Astrocyte of the spinal cord (primary cell): ENCODE results near the gene HDAC4.
A peak's percentile ranks its signal among the peaks of the same experiment; 100 is the strongest.

ENCODE experiments used
- DNase-seq: peaks from one replicate; pipeline ENCODE4 v3.0.0; 2011; ENCODE audit warnings: low read depth, low spot score
- H3K4me3 ChIP-seq: 2 replicates; pipeline ENCODE4 v1.5.1; 2011; ENCODE audit warnings: low read depth, mild to moderate bottlenecking, low read length, moderate library complexity
- in situ Hi-C: cut with HindIII; loops from 2 replicates; pipeline ENCODE4 v1.10.0; 2017; ENCODE audit warnings: low sequenced_read_pairs
- TF ChIP-seq, protein P1 (sequence below): IDR thresholded peaks from 2 replicates; pipeline ENCODE4 v1.5.1; 2012; ENCODE audit warnings: low read depth, mild to moderate bottlenecking, low read length, inconsistent platforms

The HDAC4 gene

DNA sequence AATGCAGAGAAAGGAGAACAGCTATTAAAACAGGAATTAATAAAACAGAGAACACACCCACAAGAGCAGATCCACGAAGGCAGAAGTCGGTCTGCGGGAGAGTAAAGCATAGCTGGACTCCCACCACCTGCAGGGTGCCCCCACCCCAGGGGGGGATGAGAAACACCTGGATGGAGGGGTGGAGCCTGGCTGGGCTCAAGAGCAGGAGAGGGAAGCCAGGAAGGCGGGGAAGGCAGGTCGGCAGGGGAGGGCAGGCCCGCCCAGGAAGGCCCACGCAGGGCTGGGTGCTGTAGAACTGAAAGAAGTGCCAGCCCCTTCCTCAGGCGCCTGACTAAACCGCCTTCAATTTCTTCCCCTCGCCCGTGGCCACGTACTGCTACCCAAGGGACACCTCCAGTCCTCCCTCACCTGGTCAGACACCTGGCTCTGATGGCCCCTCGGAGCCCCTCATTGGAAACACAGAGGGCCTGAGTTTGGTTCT is 175.4 kb downstream of the HDAC4 start:
- in situ Hi-C loops: no loop called here
- DNase-seq: no peak
- TF ChIP-seq, protein P1, sequence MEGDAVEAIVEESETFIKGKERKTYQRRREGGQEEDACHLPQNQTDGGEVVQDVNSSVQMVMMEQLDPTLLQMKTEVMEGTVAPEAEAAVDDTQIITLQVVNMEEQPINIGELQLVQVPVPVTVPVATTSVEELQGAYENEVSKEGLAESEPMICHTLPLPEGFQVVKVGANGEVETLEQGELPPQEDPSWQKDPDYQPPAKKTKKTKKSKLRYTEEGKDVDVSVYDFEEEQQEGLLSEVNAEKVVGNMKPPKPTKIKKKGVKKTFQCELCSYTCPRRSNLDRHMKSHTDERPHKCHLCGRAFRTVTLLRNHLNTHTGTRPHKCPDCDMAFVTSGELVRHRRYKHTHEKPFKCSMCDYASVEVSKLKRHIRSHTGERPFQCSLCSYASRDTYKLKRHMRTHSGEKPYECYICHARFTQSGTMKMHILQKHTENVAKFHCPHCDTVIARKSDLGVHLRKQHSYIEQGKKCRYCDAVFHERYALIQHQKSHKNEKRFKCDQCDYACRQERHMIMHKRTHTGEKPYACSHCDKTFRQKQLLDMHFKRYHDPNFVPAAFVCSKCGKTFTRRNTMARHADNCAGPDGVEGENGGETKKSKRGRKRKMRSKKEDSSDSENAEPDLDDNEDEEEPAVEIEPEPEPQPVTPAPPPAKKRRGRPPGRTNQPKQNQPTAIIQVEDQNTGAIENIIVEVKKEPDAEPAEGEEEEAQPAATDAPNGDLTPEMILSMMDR: no peak
- no peak overlapping the region for H3K4me3 ChIP-seq

GRCh38 chr2:239224955-239225354 is 175.9 kb downstream of the HDAC4 start:
- no peak for DNase-seq
- in situ Hi-C loops: no loop called here
- H3K4me3 ChIP-seq: no peak overlapping the region
- TF ChIP-seq, protein P1: no peak

DNA sequence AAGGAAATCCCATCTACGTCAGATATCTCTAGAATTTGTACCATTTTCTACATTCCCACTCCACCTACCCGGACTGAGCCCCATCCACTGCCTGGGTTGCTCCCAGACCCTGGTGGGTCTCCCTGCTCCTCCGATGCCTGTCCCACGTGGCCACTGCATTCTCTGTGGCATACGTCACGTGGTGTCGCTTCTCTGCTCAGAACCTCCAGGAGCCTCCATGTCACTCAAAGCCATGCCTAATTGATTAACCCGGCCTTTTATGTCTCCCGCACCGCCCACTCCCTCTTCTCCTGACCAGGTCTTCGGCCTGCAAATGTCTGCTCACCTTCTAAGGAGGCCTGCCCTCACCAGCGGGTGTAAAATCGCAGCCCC is 176.6 kb downstream of the HDAC4 start:
- no peak overlapping the region for H3K4me3 ChIP-seq
- DNase-seq: no peak
- in situ Hi-C loops: no loop called here
- TF ChIP-seq, protein P1: no peak

- DNase-seq: peak; percentile 49
- in situ Hi-C loops: no loop called here
- H3K4me3 ChIP-seq: no peak overlapping the region
- TF ChIP-seq, protein P1: no peak
These were observed 177.3 kb downstream of the HDAC4 start for GRCh38 chr2:239223310-239224198.

DNA sequence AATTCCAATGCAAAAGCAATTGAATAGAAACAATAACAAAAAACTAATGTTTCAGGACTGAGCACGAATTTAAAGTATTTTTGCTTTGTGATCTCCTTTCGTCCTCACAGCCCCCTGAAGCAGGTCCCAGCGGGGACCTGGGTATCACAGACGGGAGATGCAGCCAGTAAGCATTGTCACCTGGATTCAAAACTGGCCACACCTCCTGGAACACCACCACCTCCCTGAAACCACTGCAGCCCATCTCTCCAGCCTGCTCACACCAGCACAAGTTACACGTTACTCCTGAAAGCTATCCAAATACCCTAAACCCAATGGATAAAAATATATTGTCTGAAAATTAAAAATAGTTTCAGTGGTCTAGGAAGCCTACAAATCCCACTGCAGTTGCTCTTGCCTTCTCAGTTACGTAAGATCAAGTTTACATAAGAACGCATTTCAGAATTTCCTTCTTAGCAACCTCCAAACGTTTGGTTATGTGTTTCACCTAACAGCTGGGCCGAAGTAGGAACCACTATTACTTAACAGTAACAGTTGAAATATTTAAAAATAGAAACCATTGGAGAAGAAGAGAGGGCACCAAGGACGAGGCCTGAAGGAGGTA is 178.0 kb downstream of the HDAC4 start:
- TF ChIP-seq, protein P1: no peak
- in situ Hi-C loops: no loop called here
- no peak for DNase-seq
- no peak overlapping the region for H3K4me3 ChIP-seq

GRCh38 chr2:239222312-239222660 is 178.5 kb downstream of the HDAC4 start:
- in situ Hi-C loops: no loop called here
- no peak overlapping the region for H3K4me3 ChIP-seq
- TF ChIP-seq, protein P1: no peak
- no peak for DNase-seq
